HepG2 (cell line): Measurements from ENCODE around the gene TRAF3.

ENCODE experiments used
- CTCF ChIP-seq: sonication (generic); formaldehyde crosslinking; IDR thresholded peaks from 2 replicates; pipeline ENCODE4 v1.5.0; 2020; ENCODE audit warnings: mild to moderate bottlenecking, missing genetic modification reagents, moderate library complexity
- ZNF224 ChIP-seq: sonication (generic); formaldehyde crosslinking; IDR thresholded peaks from 2 replicates; pipeline ENCODE4 v1.5.0; 2020; ENCODE audit warnings: mild to moderate bottlenecking, missing genetic modification reagents

GRCh38 chr14:102932484-102933248 is 155.4 kb downstream of the TRAF3 start:
- no peak for TF ChIP-seq ZNF224 (CRISPR knock-in tag)
- TF ChIP-seq CTCF (CRISPR knock-in tag) = no peak
